Omental fat pad (tissue), 4 donors: ENCODE measurements around the gene TEK. TPM values are rescaled to one million over a fixed set of nuclear protein-coding genes. Genes with fewer than 3 reads are reported as not detected.
A peak's percentile ranks its signal among the peaks of the same experiment; 100 is the strongest.

Source experiments
- ATAC-seq: fragments of 150-250 bp; one replicate; pipeline ENCODE4 v1.9.1; 2016; ENCODE audit warnings: mild to moderate bottlenecking, moderate library complexity; ENCODE audit not compliant: low FRiP score
- DNase-seq: peaks from one replicate; pipeline ENCODE4 v3.0.0-alpha.2; 2019; ENCODE audit warnings: low spot score
- total RNA-seq, 4 donors: library from RNA; depleted of rRNA; stranded (reverse); fragments of >200 nt; gene quantifications; one replicate each; pipeline ENCODE4 v1.1.0, GENCODE V29; 2016
- TF ChIP-seq, protein P1 (sequence below), 3 donors: fragments of 450-650 bp; IDR thresholded peaks; one replicate each; pipeline ENCODE4 v1.5.1; 2016 to 2017; ENCODE audit warnings: antibody characterized with exemption in 3 of 3, mild to moderate bottlenecking in 3 of 3, moderate library complexity in 2 of 3

TEK gene
- total RNA-seq, 4 donors from 2014 or later: 12.8 to 65.6 (median 28.4) TPM

DNA sequence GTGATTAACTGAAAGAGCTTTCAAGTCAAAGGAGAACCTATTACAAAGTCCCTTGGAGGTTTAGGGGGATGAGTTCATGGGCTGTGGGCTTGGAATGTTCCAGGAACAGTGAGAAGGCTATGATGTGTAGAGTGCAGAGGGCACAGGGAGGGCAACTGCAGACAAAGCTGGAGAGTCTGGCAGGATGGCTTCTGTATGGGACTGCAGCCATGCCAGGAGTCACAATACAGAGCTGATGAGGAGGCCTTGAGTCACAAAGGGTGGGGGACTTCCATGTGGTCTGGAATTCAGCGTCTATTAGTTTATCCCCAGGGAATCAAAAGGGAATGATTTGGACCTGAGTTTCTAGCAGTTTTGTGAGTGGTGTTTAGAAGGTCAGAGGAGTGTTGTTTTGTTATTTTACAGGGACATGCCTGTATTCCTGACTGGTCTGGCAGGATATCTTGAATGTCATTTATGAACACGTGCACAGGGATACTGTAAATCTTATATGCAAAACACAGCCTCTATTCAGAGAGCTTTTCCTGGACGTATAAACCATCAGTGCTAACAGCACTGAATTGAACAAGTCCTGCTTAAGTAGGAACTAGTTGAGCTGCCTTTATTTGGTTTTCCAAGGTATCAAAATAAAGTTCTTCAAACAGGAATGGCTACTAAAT lies 14.3 kb upstream of the TEK start:
- ATAC-seq: no peak
- TF ChIP-seq, protein P1, sequence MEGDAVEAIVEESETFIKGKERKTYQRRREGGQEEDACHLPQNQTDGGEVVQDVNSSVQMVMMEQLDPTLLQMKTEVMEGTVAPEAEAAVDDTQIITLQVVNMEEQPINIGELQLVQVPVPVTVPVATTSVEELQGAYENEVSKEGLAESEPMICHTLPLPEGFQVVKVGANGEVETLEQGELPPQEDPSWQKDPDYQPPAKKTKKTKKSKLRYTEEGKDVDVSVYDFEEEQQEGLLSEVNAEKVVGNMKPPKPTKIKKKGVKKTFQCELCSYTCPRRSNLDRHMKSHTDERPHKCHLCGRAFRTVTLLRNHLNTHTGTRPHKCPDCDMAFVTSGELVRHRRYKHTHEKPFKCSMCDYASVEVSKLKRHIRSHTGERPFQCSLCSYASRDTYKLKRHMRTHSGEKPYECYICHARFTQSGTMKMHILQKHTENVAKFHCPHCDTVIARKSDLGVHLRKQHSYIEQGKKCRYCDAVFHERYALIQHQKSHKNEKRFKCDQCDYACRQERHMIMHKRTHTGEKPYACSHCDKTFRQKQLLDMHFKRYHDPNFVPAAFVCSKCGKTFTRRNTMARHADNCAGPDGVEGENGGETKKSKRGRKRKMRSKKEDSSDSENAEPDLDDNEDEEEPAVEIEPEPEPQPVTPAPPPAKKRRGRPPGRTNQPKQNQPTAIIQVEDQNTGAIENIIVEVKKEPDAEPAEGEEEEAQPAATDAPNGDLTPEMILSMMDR (IDR thresholded peaks at IDR 0.05): no peak
- DNase-seq: no peak

DNA sequence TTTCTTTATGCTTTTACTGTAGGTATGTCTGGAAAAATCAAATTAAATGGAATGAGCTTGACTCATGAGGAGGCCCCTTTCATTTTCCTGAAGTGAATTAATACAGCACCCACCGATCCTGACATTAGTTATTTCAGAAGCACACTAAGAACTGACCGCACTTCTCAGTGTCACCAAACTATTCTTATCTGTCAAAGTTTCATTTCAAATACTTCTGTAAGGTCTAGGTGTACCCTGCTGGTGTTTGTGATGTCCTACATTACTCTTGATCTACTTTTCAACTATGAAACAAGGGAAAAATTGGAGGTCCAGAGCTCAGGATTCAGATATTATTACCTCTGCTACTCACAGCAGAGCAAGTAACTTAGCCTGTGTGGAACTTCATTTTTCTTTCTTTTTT lies 1.8 kb upstream of the TEK start:
- TF ChIP-seq, protein P1 (IDR thresholded peaks at IDR 0.05): no peak
- DNase-seq: no peak
- ATAC-seq: no peak

DNA sequence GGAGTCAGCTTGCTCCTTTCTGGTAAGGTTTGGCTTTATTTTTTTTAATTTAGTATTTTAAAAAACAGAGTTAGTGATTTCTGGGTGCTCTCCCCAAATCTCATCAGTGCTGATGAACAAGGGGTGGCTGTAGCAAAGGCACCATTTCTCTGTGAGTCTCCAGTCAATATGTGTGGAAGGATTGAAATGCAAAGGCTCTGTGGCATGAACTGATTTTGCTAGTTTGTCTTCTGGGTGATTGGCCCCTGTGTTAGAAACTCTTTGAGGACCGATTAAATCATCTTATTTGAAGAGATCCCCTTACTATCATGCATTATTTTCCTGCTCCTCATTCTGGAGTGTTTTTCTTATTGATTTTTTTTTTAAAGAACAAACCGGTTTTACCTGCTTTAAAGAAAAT lies 596 bp downstream of the TEK start:
- TF ChIP-seq, protein P1 (IDR thresholded peaks at IDR 0.05): no peak
- DNase-seq: no peak

DNA sequence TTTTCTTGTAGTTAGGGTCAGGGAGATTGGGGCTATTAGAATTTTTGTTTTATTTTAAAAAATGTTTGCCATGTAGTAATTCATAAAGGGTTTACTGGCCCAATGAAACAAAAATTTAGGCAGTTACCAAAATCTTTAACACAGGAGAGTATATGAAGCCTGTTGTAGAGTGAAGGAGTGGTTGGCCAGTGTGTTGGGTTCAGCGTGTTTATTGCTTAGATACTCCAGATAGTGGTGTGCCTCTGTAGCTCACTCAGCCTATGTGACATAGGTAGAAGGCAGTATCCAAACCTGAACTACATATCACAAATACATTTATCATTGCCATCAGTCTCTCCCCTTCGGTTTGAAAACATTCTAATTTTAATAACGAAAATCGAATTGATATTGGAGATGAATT lies 1.2 kb downstream of the TEK start:
- DNase-seq (no peak), ATAC-seq (no peak)
- TF ChIP-seq, protein P1 (IDR thresholded peaks at IDR 0.05): no peak

More for the DNA sequence above, 596 bp downstream of the TEK start:
- no peak for ATAC-seq

DNA sequence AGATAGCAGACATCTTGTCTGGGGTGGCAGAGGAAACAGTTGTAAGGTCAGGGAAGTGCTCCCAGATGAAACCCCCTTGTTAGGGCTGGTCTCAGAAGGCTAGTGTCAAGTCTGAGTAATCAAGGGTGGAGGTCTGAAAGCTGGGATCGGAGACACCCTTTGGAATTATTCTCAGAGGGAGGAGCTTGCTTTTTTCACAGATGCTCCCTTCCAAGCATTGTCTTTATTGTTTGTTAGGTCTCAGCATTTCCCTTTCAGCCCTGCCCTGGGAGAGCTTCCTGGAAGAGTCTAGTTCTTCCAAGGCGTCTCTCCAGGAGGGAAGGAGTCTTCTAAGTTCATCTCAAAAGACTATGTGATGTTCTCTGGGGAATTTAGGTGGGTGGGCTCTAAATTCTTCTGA lies 3.2 kb downstream of the TEK start:
- ATAC-seq: no peak
- no peak for DNase-seq
- TF ChIP-seq, protein P1 (IDR thresholded peaks at IDR 0.05): no peak

DNA sequence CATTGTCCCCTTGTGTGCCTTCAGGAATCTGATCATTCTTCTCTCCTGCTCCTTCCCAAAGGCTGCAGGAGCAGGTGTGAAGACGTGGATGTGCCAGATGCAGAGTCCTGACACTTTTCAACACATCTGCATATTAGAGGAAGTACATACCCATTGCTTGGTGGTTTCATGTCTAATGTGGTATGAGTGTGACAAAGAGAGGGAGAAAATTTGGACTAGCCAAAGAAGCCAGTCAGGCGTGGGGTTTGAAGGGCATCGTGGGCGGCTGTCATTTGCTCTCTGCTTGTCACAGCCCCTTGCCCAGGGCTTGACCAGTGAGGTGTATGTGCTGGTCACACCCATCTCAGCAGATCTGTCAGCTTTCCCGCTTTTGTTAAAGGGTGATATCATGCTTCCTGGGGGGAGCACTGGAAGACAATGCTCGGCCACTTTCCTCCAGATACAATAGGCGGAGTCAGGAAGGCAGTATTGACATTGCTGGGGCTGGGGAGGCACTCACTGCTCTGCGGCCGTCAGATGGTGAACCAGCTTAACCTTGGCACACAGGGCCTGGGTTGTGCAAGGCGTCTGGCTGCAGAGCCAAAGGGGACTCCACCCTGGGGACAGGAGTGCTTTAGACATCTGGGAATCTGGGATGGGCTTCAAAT lies 8.6 kb downstream of the TEK start:
- DNase-seq (no peak), ATAC-seq (peak; percentile 65)
- TF ChIP-seq, protein P1 (IDR thresholded peaks at IDR 0.05): no peak

DNA sequence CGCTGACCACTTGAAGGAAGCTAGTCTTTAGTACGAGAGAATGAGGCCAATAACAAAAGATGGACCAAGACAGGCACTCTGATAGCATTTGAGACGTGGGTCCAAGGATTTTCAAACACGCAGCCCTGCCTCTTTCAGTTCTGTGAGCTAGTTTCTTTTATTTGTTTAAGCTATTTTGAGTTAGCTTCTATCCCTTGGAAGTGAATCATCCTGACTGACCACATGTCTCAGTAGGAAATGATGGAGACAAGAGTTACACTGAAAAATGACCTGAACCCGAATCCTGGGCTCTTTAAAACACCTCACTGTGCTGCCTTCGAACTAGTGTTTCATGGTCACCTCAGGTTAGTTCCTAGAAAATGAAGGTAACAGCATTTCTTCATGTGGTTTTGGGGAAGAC lies 9.9 kb downstream of the TEK start:
- ATAC-seq (no peak), DNase-seq (no peak)
- TF ChIP-seq, protein P1 (IDR thresholded peaks at IDR 0.05): no peak
